Ammon's horn (tissue), 1 donor: ENCODE results near the gene CRISP1.
"Not testable (repeated sequence)": the region's sequence is repeated elsewhere in the genome, so short reads cannot be mapped to it uniquely, and the experiment has no call there.

ENCODE experiments used
- DNase-seq: peaks from one replicate; pipeline ENCODE4 v3.0.0-alpha.2; 2016; ENCODE audit warnings: low spot score

CRISP1 gene

GRCh38 chr6:49841424-49841823 lies 24.9 kb downstream of the CRISP1 start:
- DNase-seq: no peak

GRCh38 chr6:49839957-49840356 lies 26.4 kb downstream of the CRISP1 start:
- DNase-seq: no peak

GRCh38 chr6:49839162-49839561 lies 27.2 kb downstream of the CRISP1 start:
- no peak for DNase-seq

DNA sequence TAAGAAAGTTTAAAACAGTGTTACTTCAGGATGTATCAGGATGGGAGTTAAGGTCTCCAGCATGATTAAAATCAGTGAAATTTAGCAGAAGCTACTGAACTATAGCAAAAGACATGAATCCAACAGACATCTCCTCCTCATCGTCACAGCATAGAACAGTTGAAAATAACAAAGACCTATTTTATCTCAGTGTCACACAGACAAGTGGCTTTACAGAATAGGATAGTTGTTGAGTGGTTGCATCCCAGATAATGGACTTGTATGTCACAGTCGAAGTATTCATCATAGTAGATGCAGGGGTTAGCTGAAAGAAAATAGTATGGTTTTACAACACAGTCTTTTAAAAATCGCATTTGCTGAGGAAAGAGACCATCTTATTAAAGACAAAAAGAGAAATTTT lies 31.2 kb downstream of the CRISP1 start:
- DNase-seq: no peak

GRCh38 chr6:49833386-49833785 lies 32.9 kb downstream of the CRISP1 start:
- no peak for DNase-seq

GRCh38 chr6:49826743-49827406 lies 39.5 kb downstream of the CRISP1 start:
- DNase-seq: no peak

GRCh38 chr6:49815166-49815565 lies 51.2 kb downstream of the CRISP1 start:
- no peak for DNase-seq

GRCh38 chr6:49813248-49813647 lies 53.1 kb downstream of the CRISP1 start:
- no peak for DNase-seq

DNA sequence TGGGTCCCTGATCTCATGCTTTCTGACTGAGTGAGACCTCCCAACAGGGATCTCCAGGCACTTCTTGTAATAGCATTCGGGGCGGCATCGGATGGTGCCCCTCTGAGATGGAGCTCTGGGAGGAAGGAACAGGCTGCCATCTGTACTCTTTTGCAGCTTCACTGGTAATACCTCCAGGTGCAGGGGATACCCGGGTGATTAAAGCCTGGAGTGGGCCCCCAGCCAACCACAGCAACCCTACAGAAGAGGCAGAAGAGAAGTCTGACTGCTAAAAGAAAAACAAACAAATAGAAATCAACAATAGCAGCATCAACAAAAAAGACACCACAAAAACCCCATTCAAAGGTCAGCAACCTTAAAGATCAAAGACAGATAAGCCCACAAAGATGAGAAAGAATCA lies 60.2 kb downstream of the CRISP1 start:
- DNase-seq: no peak

DNA sequence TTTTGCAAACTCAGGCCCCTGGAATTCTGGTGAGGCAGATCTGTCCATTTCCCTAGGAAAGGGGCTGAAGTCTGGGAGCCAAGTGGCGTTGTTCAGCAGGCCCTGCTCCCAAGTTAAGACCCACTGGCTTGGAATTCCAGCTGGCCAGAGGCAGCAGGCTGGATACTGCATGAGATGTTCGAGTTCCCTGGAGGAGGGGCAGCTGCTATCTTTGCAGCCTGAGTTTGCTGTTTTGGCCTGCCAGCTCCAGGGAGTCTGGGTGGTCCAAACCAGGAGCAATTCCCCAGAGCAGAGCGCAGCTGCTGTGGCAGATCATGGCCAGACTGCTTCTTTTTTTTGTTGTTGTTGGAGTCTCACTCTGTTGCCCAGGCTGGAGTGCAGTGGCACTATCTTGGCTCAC lies 61.1 kb downstream of the CRISP1 start:
- DNase-seq: no peak

DNA sequence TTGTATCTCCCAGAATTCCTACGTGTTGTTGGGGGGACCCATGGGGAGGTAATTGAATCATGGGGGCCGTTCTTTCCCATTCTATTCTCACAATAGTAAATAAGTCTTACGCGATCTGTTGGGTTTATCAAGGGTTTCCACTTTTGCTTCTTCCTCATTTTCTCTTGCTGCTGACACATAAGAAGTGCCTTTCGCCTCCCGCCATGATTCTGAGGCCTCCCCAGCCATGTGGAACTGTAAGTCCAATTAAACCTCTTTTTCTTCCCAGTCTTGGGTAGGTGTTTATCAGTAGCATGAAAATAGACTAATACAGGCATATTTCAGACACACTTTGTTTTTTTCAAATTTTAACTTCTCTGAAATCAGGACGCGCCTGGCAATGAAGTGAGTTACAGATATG lies 64.8 kb downstream of the CRISP1 start:
- DNase-seq: no peak

DNA sequence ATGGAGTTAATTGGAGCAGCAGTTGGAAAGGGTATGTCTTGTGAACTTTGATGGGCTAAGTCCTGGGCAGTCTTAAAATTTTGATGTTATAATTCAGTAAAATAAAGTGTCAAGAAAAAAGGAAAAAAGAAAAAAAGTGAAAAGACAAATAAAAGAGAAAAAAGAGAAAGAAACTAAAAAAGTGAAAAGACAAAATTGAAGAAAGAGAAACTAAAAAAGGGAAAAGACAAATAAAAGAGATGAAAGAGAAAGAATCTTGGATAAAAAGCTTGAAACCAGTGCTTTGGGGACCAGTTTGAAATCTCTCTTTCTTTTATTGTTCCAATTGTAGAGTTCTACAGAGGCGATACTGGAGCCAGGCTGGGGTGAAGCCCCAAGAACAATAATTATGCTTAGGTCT lies 67.2 kb downstream of the CRISP1 start:
- no peak for DNase-seq

DNA sequence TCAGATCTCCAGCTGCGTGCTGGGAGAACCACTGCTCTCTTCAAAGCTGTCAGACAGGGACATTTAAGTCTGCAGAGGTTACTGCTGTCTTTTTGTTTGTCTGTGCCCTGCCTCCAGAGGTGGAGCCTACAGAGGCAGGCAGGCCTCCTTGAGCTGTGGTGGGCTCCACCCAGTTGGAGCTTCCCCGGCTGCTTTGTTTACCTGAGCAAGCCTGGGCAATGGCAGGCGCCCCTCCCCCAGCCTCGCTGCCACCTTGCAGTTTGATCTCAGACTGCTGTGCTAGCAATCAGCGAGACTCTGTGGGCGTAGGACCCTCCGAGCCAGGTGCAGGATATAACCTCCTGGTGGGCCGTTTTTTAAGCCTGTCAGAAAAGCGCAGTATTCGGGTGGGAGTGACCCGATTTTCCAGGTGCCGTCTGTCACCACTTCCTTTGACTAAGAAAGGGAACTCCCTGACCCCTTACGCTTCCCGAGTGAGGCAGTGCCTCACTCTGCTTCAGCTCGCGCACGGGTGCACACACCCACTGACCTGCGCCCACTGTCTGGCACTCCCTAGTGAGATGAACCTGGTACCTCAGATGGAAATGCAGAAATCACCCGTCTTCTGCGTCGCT lies 69.4 kb downstream of the CRISP1 start:
- DNase-seq: not testable (repeated sequence)

DNA sequence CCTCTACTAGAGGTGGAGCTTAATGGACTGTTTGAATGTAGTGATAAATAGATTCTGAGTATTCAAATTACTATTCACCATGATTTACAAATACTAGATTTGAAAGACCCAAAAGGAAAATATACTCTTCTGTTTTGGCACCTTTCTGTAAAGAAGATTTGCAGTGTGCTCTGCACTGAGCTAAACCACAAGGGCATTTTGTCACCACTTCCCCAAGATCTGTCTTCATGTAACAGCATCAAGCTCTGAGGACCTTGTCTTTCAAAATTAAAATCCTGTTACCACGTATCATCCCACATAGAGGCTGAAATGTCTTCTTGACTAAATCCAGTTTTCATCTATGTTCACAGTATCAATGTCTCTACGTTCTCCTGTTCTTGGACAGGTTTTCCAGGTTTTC lies 76.0 kb downstream of the CRISP1 start:
- DNase-seq: no peak

DNA sequence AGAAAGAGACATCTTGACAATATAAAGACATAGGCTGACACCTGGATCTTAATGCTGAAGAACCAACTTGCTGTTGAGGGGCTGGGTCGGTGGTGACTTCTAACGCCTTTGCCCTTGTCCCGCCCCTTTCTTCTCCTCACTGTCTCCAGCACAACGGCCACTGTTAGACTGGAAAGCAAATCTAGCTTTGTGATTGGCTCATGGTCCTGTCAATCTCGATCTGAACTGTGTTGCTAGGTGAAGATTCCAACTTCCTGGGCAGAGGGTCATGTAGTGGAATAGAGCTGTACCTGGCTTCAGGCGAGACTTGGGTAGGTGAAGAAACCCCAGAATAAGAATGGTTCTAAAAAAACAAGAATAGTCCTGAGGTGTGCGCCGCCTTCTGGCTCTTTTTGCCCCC lies 79.2 kb downstream of the CRISP1 start, which contains the start of gene PGK2:
Gene PGK2 (minus strand): TSS at position 110 of the 400 bp plus-strand sequence. CDS start 98 bp downstream, at position 12.
- DNase-seq: no peak

- DNase-seq: no peak
Measured at GRCh38 chr6:49784272-49784671, 82.1 kb downstream of the CRISP1 start.
